ENCODE measurements around the gene DMXL1. TPM values are rescaled to one million over a fixed set of nuclear protein-coding genes. Genes with fewer than 3 reads are reported as not detected.
A peak's percentile ranks its signal among the peaks of the same experiment; 100 is the strongest.

DMXL1 gene
- total RNA-seq, 2 donors from 2014 or later = 47.8 to 51.8 TPM

DNA sequence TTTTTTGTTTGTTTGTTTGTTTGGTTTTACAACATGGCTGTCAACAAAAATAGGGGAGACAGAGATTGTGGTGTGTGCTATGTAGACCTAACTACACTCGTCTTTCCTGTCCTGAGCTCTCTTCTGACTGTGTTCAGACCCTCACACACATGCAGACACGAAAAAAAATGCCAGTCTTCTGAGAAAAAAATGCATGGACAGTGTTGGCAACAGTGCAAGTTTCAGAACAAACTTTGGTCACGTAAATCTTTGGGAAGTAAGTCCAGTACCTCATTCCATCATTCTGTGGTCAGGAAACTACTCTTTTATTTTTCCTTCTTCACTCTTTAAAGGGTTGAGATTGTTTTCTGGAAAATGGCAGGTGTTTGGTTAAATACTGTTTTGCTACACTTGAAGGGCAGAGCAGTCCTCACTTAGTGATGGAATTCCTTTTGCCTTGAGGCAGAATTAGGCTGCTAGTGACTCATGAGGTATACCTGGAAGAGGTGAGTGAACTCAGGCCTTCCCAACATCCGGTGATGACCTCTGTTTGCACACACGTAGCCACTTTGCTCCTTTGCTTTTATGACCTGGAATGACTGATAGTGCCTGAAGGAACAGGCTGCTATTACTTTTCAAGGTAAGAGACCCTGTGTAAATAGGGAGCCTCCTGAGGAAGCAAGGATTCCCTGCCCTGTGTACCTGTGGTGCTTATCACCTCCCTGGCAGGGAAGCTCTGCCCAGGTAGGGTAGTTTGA is 203.3 kb downstream of the DMXL1 start:
- Mint-ChIP-seq H3K36me3 (ENCODE audit: low read depth) (peaks cover 2% of the 10 kb centered on the region), H3K9me3 (no peaks in the 10 kb centered on the region), H3K4me1 (peaks cover 76% of the 10 kb centered on the region), H3K27me3 (ENCODE audit: insufficient read depth) (no peaks in the 10 kb centered on the region), H3K4me3 (no peak overlapping the region), H3K27ac (no peak overlapping the region)
- TF ChIP-seq, protein P1, sequence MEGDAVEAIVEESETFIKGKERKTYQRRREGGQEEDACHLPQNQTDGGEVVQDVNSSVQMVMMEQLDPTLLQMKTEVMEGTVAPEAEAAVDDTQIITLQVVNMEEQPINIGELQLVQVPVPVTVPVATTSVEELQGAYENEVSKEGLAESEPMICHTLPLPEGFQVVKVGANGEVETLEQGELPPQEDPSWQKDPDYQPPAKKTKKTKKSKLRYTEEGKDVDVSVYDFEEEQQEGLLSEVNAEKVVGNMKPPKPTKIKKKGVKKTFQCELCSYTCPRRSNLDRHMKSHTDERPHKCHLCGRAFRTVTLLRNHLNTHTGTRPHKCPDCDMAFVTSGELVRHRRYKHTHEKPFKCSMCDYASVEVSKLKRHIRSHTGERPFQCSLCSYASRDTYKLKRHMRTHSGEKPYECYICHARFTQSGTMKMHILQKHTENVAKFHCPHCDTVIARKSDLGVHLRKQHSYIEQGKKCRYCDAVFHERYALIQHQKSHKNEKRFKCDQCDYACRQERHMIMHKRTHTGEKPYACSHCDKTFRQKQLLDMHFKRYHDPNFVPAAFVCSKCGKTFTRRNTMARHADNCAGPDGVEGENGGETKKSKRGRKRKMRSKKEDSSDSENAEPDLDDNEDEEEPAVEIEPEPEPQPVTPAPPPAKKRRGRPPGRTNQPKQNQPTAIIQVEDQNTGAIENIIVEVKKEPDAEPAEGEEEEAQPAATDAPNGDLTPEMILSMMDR (conservative IDR thresholded peaks at IDR 0.05) = no peak
- Histone ChIP-seq H3K9ac (ENCODE audit: extremely low read depth, low read length, poor library complexity, severe bottlenecking) (no peak overlapping the region), H3K4me1 (ENCODE audit: control insufficient read depth, insufficient read depth, low read length) (peaks cover 34% of the 10 kb centered on the region), H3K9me3 (ENCODE audit: control insufficient read depth, low read length) (no peaks in the 10 kb centered on the region), H3K36me3 (ENCODE audit: control insufficient read depth, insufficient read depth, low read length) (peaks cover 4% of the 10 kb centered on the region), H3K4me3 (ENCODE audit: low read length) (peak overlapping the region; percentile 26), H3K27ac (ENCODE audit: low read depth, low read length) (no peak overlapping the region), H3K27me3 (ENCODE audit: control insufficient read depth, insufficient read depth, low read length, poor library complexity, severe bottlenecking) (no peaks in the 10 kb centered on the region)
- DNase-seq = no peak
- WGBS, 2 experiments (ENCODE audit: insufficient coverage in 1 of 2, insufficient read length in 1 of 2) = 81 to 82% methylated on average over 3 to 5 of the region's 5 CpGs

DNA sequence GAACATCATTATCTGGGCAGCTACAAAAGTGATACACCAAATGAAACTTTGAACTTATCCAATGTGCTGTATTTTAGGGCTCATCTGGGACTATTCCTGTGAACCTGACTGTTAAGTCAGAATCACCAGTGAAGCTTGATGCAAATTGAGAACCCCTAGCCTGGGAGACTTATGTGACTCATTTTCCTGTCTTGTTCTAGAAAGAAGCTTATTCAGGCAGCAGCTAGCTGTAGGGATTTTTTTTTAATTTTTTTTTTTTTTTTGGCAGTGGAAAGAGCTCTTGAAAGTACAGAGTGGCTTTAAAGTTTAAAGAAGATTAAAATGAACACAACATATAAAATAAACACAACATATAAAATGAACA is 203.9 kb downstream of the DMXL1 start:
- peaks cover 34% of the 10 kb centered on the region for H3K4me1 ChIP-seq (ENCODE audit: control insufficient read depth, insufficient read depth, low read length)
- Mint-ChIP-seq H3K27ac (no peak overlapping the region), H3K9me3 (no peaks in the 10 kb centered on the region), H3K36me3 (ENCODE audit: low read depth) (peaks cover 2% of the 10 kb centered on the region), H3K4me3 (no peak overlapping the region), H3K4me1 (peaks cover 74% of the 10 kb centered on the region), H3K27me3 (ENCODE audit: insufficient read depth) (no peaks in the 10 kb centered on the region)
- peaks cover 4% of the 10 kb centered on the region for H3K36me3 ChIP-seq (ENCODE audit: control insufficient read depth, insufficient read depth, low read length)
- TF ChIP-seq, protein P1 (conservative IDR thresholded peaks at IDR 0.05) = no peak
- no peak overlapping the region for H3K9ac ChIP-seq (ENCODE audit: extremely low read depth, low read length, poor library complexity, severe bottlenecking)
- no peaks in the 10 kb centered on the region for H3K9me3 ChIP-seq (ENCODE audit: control insufficient read depth, low read length)
- no peak for DNase-seq
- no peak overlapping the region for H3K27ac ChIP-seq (ENCODE audit: low read depth, low read length)
- no peaks in the 10 kb centered on the region for H3K27me3 ChIP-seq (ENCODE audit: control insufficient read depth, insufficient read depth, low read length, poor library complexity, severe bottlenecking)
- H3K4me3 ChIP-seq (ENCODE audit: low read length) = no peak overlapping the region

DNA sequence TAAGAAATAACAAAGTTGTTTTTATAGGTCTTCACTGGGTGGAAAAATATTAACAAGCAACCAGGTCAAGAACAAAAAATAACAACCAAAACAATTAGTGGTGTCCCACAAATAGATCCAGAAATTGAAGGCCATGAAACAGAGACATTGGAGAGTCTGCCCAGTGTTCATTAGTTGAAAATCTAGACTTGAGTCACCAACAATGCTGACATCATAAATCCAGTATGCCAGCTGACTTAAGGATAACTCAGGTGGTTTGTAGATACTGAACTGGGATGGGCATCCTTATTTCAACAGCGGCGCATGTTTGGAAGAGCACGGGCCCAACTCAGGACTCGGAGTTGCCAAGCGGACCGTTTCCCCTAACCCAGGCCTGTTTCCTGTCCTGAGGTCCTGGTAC is 204.3 kb downstream of the DMXL1 start:
- Histone ChIP-seq H3K27me3 (ENCODE audit: control insufficient read depth, insufficient read depth, low read length, poor library complexity, severe bottlenecking) (no peaks in the 10 kb centered on the region), H3K36me3 (ENCODE audit: control insufficient read depth, insufficient read depth, low read length) (peaks cover 4% of the 10 kb centered on the region), H3K9me3 (ENCODE audit: control insufficient read depth, low read length) (no peaks in the 10 kb centered on the region), H3K27ac (ENCODE audit: low read depth, low read length) (no peak overlapping the region), H3K4me1 (ENCODE audit: control insufficient read depth, insufficient read depth, low read length) (peaks cover 34% of the 10 kb centered on the region), H3K9ac (ENCODE audit: extremely low read depth, low read length, poor library complexity, severe bottlenecking) (no peak overlapping the region), H3K4me3 (ENCODE audit: low read length) (no peak overlapping the region)
- H3K9me3 Mint-ChIP-seq = no peaks in the 10 kb centered on the region
- no peak overlapping the region for H3K27ac Mint-ChIP-seq
- WGBS, 2 experiments (ENCODE audit: insufficient coverage in 1 of 2, insufficient read length in 1 of 2) = 96 to 98% methylated on average over 3 to 6 of the region's 6 CpGs
- H3K4me3 Mint-ChIP-seq = no peak overlapping the region
- no peaks in the 10 kb centered on the region for H3K27me3 Mint-ChIP-seq (ENCODE audit: insufficient read depth)
- peaks cover 2% of the 10 kb centered on the region for H3K36me3 Mint-ChIP-seq (ENCODE audit: low read depth)
- TF ChIP-seq, protein P1 (conservative IDR thresholded peaks at IDR 0.05) = no peak
- peaks cover 74% of the 10 kb centered on the region for H3K4me1 Mint-ChIP-seq
- DNase-seq = no peak

Measured in endodermal cell (in vitro differentiated cells).